GM19372 (cell line): ENCODE measurements around the gene NPFFR2.
"Not testable (repeated sequence)": the region's sequence is repeated elsewhere in the genome, so short reads cannot be mapped to it uniquely, and the experiment has no call there.

Experiments used
- ATAC-seq: cut with Tn5 transposase; IDR thresholded peaks from one replicate; pipeline ENCODE4 v1.9.1; 2021; ENCODE audit warnings: mild to moderate bottlenecking, low read depth, moderate library complexity; ENCODE audit not compliant: unreplicated experiment

NPFFR2 gene

DNA sequence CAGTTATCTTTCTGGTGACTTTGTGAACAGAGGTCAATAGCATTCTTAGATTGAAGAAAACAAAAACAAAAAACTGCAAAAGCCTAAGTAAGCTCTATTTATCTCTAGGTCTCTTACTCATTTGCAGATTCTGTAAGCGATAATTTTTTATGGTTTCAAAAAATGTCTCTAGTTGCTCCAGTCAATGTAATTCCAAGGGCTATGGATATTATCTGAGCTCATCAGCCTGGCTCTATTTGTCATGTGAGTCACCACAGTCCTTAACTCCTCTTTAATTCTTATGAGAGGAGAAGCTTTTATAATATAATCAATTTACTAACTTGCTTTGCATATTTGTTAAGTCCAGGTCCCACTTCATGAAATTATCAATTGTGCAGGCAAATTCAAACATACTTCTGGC lies 79.1 kb downstream of the NPFFR2 start:
- ATAC-seq = no peak

GRCh38 chr4:72111863-72112262 lies 80.1 kb downstream of the NPFFR2 start:
- ATAC-seq = no peak

DNA sequence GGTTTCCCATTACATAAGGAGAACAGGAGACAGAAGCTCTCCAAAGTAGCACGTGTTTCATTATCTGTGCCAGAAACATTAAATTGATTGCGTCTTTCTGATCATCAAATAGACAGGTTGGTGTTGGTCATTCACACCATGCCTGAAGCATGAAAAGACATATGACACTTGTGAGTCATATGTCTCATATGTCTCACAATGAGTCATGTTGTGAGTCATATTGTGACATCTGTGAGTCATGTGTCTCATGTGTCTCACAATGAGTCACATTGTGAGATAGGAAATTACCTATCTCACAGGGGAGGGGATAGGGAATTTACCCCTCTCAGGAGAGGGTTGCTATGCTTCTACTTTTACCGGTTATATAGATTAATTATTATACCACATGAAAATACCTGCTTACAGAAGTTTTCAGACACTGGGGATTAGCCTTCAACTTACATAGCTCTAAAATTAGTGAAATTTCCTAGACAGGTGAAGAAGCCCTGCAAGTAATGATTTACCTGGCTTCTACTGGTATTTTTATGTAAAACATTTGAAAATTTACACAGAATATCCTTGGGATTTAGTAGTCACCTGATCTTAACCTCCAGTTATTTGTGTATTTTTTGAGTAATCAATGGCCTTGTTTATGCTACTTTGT lies 80.8 kb downstream of the NPFFR2 start:
- ATAC-seq = peak; percentile 90

DNA sequence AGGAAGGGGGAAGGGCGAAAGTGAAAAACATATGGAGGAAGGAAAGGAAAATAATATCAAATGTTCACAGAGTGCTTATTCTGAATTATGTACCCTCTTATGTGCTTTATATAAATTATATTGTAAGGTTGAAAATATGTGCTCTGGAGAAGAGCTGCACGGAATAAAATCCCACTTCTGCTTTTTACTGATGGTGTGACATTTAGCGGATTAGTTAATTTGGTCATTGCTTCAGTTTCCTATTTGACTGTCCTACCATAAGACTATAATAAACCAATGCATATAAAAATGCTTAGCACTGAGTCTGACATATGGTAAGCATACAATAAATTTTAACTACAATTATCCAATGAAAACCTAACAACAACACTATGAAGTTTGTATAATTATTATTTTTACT lies 86.2 kb downstream of the NPFFR2 start:
- ATAC-seq = peak; percentile 75

GRCh38 chr4:72119946-72120345 lies 88.1 kb downstream of the NPFFR2 start:
- no peak for ATAC-seq

GRCh38 chr4:72128741-72129140 lies 96.9 kb downstream of the NPFFR2 start:
- no peak for ATAC-seq

- no peak for ATAC-seq
Observed at GRCh38 chr4:72136429-72136828, 104.6 kb downstream of the NPFFR2 start.

DNA sequence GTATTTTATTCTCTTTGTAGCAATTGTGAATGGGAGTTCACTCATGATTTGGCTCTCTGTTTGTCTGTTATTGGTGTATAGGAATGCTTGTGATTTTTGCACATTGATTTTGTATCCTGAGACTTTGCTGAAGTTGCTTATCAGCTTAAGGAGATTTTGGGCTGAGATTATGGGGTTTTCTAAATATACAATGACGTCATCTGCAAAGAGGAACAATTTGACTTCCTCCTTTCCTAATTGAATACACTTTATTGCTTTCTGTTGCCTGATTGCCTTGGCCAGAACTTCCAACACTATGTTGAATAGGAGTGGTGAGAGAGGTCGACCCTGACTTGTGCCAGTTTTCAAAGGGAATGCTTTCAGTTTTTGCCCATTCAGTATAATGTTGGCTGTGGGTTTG lies 108.2 kb downstream of the NPFFR2 start:
- ATAC-seq = not testable (repeated sequence)

- ATAC-seq = no peak
Observed at GRCh38 chr4:72144241-72144640, 112.4 kb downstream of the NPFFR2 start.

DNA sequence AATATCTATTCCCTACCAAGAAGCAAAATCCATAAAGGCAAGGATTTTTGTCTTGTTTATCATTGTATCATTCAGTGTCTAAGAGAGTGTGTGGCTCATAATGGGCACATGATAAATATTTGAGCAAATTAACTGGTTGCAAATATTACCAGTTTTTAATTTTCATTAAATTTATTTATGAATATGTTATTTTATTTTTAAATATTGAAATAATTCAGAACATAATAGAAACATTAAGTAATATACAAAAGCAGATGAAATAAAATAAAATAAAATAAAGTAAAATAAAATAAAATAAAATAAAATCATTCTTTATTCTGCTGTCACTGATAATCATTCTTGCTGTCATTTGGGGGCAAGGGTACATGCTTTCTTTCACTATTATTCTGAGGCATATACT lies 120.9 kb downstream of the NPFFR2 start:
- no peak for ATAC-seq

DNA sequence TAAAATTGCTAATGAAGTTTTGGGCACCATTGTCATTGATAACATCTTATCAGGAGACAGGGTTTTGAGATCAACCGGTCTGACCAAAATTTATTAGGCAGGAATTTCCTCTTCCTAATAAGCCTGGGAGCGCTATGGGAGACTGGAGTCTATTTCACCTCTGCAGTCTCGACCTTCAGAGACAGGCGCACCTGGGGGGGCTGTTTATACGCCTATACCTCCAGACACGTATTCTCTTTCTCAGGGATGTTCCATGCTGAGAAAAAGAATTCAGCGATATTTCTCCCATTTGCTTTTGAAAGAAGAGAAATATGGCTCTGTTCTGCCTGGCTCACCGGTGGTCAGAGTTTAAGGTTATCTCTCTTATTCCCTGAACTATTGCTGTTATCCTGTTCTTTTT lies 121.8 kb downstream of the NPFFR2 start:
- ATAC-seq = not testable (repeated sequence)

- ATAC-seq = not testable (repeated sequence)
Observed at GRCh38 chr4:72169285-72169684, 137.5 kb downstream of the NPFFR2 start.

DNA sequence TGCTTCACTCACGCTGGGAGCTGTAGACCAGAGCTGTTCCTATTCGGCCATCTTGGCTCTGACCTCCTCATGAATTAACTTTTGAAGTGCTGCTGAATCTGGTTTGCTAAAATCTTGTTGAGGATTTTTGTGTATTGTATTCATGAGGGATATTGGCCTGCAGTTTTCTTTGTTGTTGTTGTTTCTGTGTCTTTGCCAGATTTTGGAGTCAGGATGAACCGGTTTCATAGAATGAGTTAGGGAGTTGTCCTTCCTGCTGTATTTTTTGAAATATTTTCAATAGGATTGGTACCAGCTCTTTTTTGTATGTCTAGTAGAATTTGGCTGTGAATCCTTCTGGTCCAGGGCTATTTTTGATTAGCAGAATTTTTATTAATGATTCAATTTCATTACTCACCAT lies 138.1 kb downstream of the NPFFR2 start:
- ATAC-seq = no peak

DNA sequence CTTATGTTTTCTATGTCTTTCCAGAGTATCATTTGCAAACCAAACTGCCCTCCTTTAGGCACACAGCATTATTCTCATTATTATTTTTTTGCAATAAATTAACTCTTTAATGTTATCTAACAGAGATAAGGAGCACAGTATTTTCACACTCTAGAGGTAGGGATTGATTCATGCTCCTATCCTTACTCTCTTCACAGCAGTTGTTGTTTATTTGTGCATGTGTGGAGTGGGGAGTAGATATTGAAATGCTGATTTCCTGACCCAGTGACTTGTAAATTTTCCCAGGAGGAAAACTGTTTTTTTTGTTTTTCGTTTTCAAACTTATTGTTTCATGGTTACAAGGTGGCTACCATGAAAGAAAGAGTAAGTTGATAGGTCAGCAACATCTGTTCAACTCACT lies 140.0 kb downstream of the NPFFR2 start:
- ATAC-seq = no peak

DNA sequence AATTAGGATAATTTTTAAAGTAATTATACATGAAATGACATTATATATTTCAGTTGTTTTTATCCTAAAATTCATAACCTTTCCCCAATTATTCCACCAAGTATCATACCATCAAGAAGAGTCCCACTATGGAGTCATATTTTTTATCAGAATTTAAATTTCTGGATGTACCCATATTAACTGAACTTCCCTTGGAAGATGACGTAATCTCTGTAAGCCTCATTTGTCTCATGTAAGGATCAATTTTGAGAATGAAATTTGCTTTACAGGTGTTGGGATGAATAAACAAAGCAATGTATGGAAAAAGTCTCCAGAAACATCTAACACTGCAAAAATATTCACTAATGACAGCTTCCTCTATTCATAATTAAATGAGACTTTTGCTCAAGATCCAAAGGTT lies 147.5 kb downstream of the NPFFR2 start:
- ATAC-seq = no peak

DNA sequence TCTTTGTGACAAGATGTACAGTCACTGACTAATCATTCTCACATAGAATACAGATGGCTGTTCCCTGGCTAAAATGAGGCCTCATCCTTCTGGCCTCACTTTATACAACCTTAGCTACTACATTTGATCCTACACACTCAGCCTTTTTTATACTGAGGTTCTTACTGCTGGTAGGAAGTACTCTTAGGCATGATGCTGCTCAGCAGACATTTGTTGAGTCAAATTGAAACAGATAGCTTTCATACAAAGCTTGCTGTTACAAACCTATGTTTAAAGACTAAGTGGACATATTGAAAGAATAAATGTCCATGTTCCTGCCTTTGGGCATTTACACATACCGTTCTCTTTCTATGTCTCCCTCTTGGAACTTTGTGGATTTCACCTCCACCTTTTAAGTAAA lies 154.9 kb downstream of the NPFFR2 start:
- ATAC-seq = peak; percentile 70

DNA sequence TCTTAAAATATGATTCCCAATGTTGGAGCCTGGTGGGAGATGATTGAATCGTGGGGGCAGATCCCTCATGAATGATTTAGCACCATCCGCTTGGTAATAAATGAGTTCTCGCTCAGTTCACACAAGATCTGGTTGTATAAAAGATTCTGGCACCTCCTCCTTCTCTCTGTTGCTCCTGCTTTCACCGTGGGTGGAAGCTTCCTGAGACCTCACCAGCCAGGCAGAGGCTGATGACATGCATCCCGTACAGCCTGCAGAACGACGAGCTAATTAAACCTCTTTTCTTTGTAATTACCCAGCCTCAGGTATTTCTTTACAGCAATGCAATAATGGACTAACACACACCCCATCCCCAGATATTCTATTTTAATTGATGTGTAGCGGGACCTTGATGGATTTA lies 162.2 kb downstream of the NPFFR2 start:
- ATAC-seq = no peak

GRCh38 chr4:72194453-72194852 lies 162.7 kb downstream of the NPFFR2 start:
- ATAC-seq = no peak
